Dedifferentiated amniotic fluid mesenchymal stem cell (primary cell): ENCODE measurements around the gene ESPN.
"Not testable (repeated sequence)": the region's sequence is repeated elsewhere in the genome, so short reads cannot be mapped to it uniquely, and the experiment has no call there.

Experiments
- DNase-seq: peaks from one replicate; pipeline ENCODE4 v3.0.0-alpha.2; 2016; ENCODE audit errors: extremely low spot score

ESPN gene

GRCh38 chr1:6428453-6428852 lies 3.9 kb downstream of the ESPN start:
- DNase-seq = not testable (repeated sequence)

GRCh38 chr1:6429660-6430411 lies 5.3 kb downstream of the ESPN start:
- DNase-seq = not testable (repeated sequence)

- DNase-seq = not testable (repeated sequence)
Measured at GRCh38 chr1:6431645-6432579, 7.3 kb downstream of the ESPN start.

GRCh38 chr1:6434186-6434585 lies 9.6 kb downstream of the ESPN start:
- DNase-seq = no peak

GRCh38 chr1:6435129-6435528 lies 10.6 kb downstream of the ESPN start:
- DNase-seq = no peak

GRCh38 chr1:6435547-6435946 lies 11.0 kb downstream of the ESPN start:
- no peak for DNase-seq

- DNase-seq = not testable (repeated sequence)
Measured at GRCh38 chr1:6436277-6436676, 11.7 kb downstream of the ESPN start.

- DNase-seq = not testable (repeated sequence)
Measured at GRCh38 chr1:6437012-6437700, 12.6 kb downstream of the ESPN start.

GRCh38 chr1:6438047-6438525 lies 13.5 kb downstream of the ESPN start:
- DNase-seq = no peak

GRCh38 chr1:6440198-6441126 lies 15.9 kb downstream of the ESPN start:
- no peak for DNase-seq

- no peak for DNase-seq
Measured at GRCh38 chr1:6441586-6441985, 17.0 kb downstream of the ESPN start.

GRCh38 chr1:6443339-6444115 lies 19.0 kb downstream of the ESPN start:
- no peak for DNase-seq

- no peak for DNase-seq
Measured at GRCh38 chr1:6444377-6444776, 19.8 kb downstream of the ESPN start.

GRCh38 chr1:6445062-6445763 lies 20.6 kb downstream of the ESPN start:
- no peak for DNase-seq

- not testable (repeated sequence) for DNase-seq
Measured at GRCh38 chr1:6445929-6446328, 21.4 kb downstream of the ESPN start.

- DNase-seq = no peak
Measured at GRCh38 chr1:6446665-6447015, 22.1 kb downstream of the ESPN start.

- no peak for DNase-seq
Measured at GRCh38 chr1:6447016-6447817, 22.6 kb downstream of the ESPN start.

GRCh38 chr1:6447818-6448748 lies 23.5 kb downstream of the ESPN start:
- DNase-seq = no peak
